H9 (cell line): ENCODE data around the gene GEMIN4. TPM values are rescaled to one million over a fixed set of nuclear protein-coding genes. Genes with fewer than 3 reads are reported as not detected.
"Not testable (repeated sequence)": the region's sequence is repeated elsewhere in the genome, so short reads cannot be mapped to it uniquely, and the experiment has no call there.

Source experiments
- DNase-seq: peaks from one replicate; pipeline ENCODE4 v3.0.0-alpha.2; 2017
- H2AFZ ChIP-seq: one replicate; pipeline ENCODE4 v1.6.1; 2013; ENCODE audit warnings: mild to moderate bottlenecking, low read length, control low read depth, moderate library complexity
- H2AK5ac ChIP-seq: 2 replicates; pipeline ENCODE4 v1.6.1; 2013; ENCODE audit warnings: low read length, control low read depth, mixed read lengths; ENCODE audit not compliant: insufficient read length
- H2BK120ac ChIP-seq: one replicate; pipeline ENCODE4 v1.6.1; 2013; ENCODE audit warnings: low read depth, mild to moderate bottlenecking, low read length, control low read depth, inconsistent platforms; ENCODE audit not compliant: poor library complexity, severe bottlenecking
- H2BK12ac ChIP-seq: 2 replicates; pipeline ENCODE4 v1.6.1; 2013; ENCODE audit warnings: low read length, control low read depth, mixed read lengths, low read depth; ENCODE audit not compliant: insufficient read length
- H2BK15ac ChIP-seq: 2 replicates; pipeline ENCODE4 v1.6.1; 2013; ENCODE audit warnings: low read depth, low read length, control low read depth
- H2BK20ac ChIP-seq: one replicate; pipeline ENCODE4 v1.6.1; 2013; ENCODE audit warnings: low read depth, mild to moderate bottlenecking, low read length, control low read depth, inconsistent platforms; ENCODE audit not compliant: poor library complexity, severe bottlenecking
- H2BK5ac ChIP-seq: 2 replicates; pipeline ENCODE4 v1.6.1; 2013; ENCODE audit warnings: low read length, control low read depth, mixed read lengths; ENCODE audit not compliant: insufficient read length
- H3K14ac ChIP-seq: 2 replicates; pipeline ENCODE4 v1.6.1; 2013; ENCODE audit warnings: low read length, control low read depth; ENCODE audit not compliant: insufficient read depth
- H3K18ac ChIP-seq: 2 replicates; pipeline ENCODE4 v1.6.1; 2013; ENCODE audit warnings: low read depth, mild to moderate bottlenecking, mixed read lengths, low read length, control low read depth; ENCODE audit not compliant: insufficient read length
- H3K23ac ChIP-seq: 2 replicates; pipeline ENCODE4 v1.6.1; 2013; ENCODE audit warnings: low read length, control low read depth, mixed read lengths, low read depth; ENCODE audit not compliant: insufficient read length
- H3K23me2 ChIP-seq: 2 replicates; pipeline ENCODE4 v1.6.1; 2013; ENCODE audit warnings: low read depth, mild to moderate bottlenecking, mixed read lengths, low read length, control low read depth; ENCODE audit not compliant: insufficient read length, poor library complexity, severe bottlenecking
- H3K27ac ChIP-seq: 2 replicates; pipeline ENCODE4 v1.5.1; 2013; ENCODE audit warnings: low read length, control low read depth, mixed read lengths, low read depth; ENCODE audit not compliant: insufficient read length
- H3K27me3 ChIP-seq: 2 replicates; pipeline ENCODE4 v1.6.1; 2013; ENCODE audit warnings: low read length, control low read depth, inconsistent platforms; ENCODE audit not compliant: insufficient read depth
- H3K4ac ChIP-seq: 2 replicates; pipeline ENCODE4 v1.6.1; 2013; ENCODE audit warnings: low read depth, mild to moderate bottlenecking, control low read depth, inconsistent platforms, low read length, moderate library complexity
- H3K4me1 ChIP-seq: 2 replicates; pipeline ENCODE4 v1.6.1; 2013; ENCODE audit warnings: low read length, control low read depth, inconsistent platforms; ENCODE audit not compliant: insufficient read depth
- H3K4me2 ChIP-seq: 2 replicates; pipeline ENCODE4 v1.6.1; 2013; ENCODE audit warnings: low read length, control low read depth, mixed read lengths; ENCODE audit not compliant: insufficient read length, insufficient read depth
- H3K56ac ChIP-seq: 2 replicates; pipeline ENCODE4 v1.6.1; 2013; ENCODE audit warnings: low read depth, mild to moderate bottlenecking, mixed read lengths, low read length, control low read depth; ENCODE audit not compliant: insufficient read length
- H3K79me1 ChIP-seq: 2 replicates; pipeline ENCODE4 v1.6.1; 2013; ENCODE audit warnings: low read depth, mild to moderate bottlenecking, moderate library complexity, low read length, control low read depth, inconsistent platforms; ENCODE audit not compliant: insufficient read depth, poor library complexity, severe bottlenecking
- H3K79me2 ChIP-seq: 2 replicates; pipeline ENCODE4 v1.6.1; 2013; ENCODE audit warnings: low read length, control low read depth, inconsistent platforms; ENCODE audit not compliant: insufficient read depth
- H3K9ac ChIP-seq: 2 replicates; pipeline ENCODE4 v1.6.1; 2013; ENCODE audit warnings: low read length, control low read depth, mixed read lengths; ENCODE audit not compliant: insufficient read length; ENCODE audit errors: extremely low read depth
- H3K9me3 ChIP-seq: one replicate; pipeline ENCODE4 v1.6.1; 2013; ENCODE audit warnings: low read depth, low read length, inconsistent platforms; ENCODE audit not compliant: control insufficient read depth
- H3T11ph ChIP-seq: one replicate; pipeline ENCODE4 v1.6.1; 2013; ENCODE audit warnings: mild to moderate bottlenecking, low read length, control low read depth, inconsistent platforms
- H4K20me1 ChIP-seq: one replicate; pipeline ENCODE4 v1.6.1; 2013; ENCODE audit not compliant: control insufficient read depth, insufficient read length, insufficient read depth
- H4K5ac ChIP-seq: 2 replicates; pipeline ENCODE4 v1.6.1; 2013; ENCODE audit warnings: low read depth, mild to moderate bottlenecking, mixed read lengths, low read length, control low read depth; ENCODE audit not compliant: insufficient read length
- H4K8ac ChIP-seq: replicated peaks from 2 replicates; pipeline ENCODE4 v1.6.1; 2013; ENCODE audit warnings: low read length, control low read depth, mixed read lengths, low read depth; ENCODE audit not compliant: insufficient read length
- H4K91ac ChIP-seq: 2 replicates; pipeline ENCODE4 v1.6.1; 2013; ENCODE audit warnings: low read depth, mild to moderate bottlenecking, moderate library complexity, mixed read lengths, low read length, control low read depth; ENCODE audit not compliant: insufficient read length
- H3K27ac Mint-ChIP-seq, 3 experiments: 2 replicates in 2 of 3; 3 replicates in 1 of 3; pipeline ENCODE4 v1.8.0; 2020 to 2021; ENCODE audit warnings: mixed read lengths in 3 of 3, mild to moderate bottlenecking in 1 of 3, moderate library complexity in 1 of 3
- H3K27me3 Mint-ChIP-seq: 2 replicates; pipeline ENCODE4 v1.8.0; 2021; ENCODE audit warnings: low read depth, mild to moderate bottlenecking, moderate library complexity, mixed read lengths
- H3K36me3 Mint-ChIP-seq, 3 experiments: 2 replicates in 2 of 3; 3 replicates in 1 of 3; pipeline ENCODE4 v1.8.0; 2020 to 2021; ENCODE audit warnings: low read depth in 3 of 3, mixed read lengths in 3 of 3; ENCODE audit not compliant: insufficient read depth in 1 of 3
- H3K4me1 Mint-ChIP-seq, 2 experiments: 2 replicates each; pipeline ENCODE4 v1.8.0; 2020; ENCODE audit warnings: mixed read lengths in 2 of 2
- H3K4me3 Mint-ChIP-seq, 2 experiments: 2 replicates in 1 of 2; 3 replicates in 1 of 2; pipeline ENCODE4 v1.8.0; 2020 to 2021; ENCODE audit warnings: mild to moderate bottlenecking in 2 of 2, mixed read lengths in 2 of 2, moderate library complexity in 1 of 2
- H3K9me3 Mint-ChIP-seq, 2 experiments: 2 replicates in 1 of 2; 3 replicates in 1 of 2; pipeline ENCODE4 v1.8.0; 2020; ENCODE audit warnings: mild to moderate bottlenecking in 2 of 2, mixed read lengths in 2 of 2, moderate library complexity in 1 of 2
- WGBS: extraction: QIAGEN DNeasy Blood & Tissue Kit; methylation state at CpG from one replicate; pipeline ENCODE4 v1.1.7; 2013; ENCODE audit warnings: missing lambda C conversion rate, low lambda C conversion rate, mixed read lengths; ENCODE audit not compliant: insufficient read length; ENCODE audit errors: extremely low coverage; 5-methylcytosine and 5-hydroxymethylcytosine counted together
- total RNA-seq: library from RNA; stranded (reverse); gene quantifications from 2 replicates; pipeline ENCODE4 v1.2.1, GENCODE V29; 2021

Gene GEMIN4
- total RNA-seq, 1 experiment from 2014 or later, result 56.8 TPM

DNA sequence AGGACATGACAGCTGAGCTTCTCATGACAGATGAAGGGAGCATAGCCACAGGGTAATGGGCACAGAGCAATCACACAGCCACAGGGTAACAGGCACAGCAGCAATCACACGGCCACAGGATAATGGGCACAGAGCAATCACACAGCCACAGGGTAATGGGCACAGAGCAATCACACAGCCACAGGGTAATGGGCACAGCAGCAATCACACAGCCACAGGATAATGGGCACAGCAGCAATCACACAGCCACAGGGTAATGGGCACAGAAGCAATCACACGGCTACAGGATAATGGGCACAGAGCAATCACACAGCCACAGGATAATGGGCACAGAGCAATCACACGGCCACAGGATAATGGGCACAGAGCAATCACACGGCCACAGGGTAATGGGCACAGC is 3.5 kb downstream of the GEMIN4 start:
- not testable (repeated sequence) for H3K14ac ChIP-seq, H3K23me2 ChIP-seq, H3K4me1 ChIP-seq, H3K4ac ChIP-seq, H3K27me3 ChIP-seq, H4K20me1 ChIP-seq, H2BK20ac ChIP-seq, H4K91ac ChIP-seq, H3T11ph ChIP-seq, H2BK12ac ChIP-seq, H2BK15ac ChIP-seq, H3K23ac ChIP-seq, H2BK120ac ChIP-seq, H3K79me1 ChIP-seq, H2AK5ac ChIP-seq, H2BK5ac ChIP-seq, H2AFZ ChIP-seq, H3K9ac ChIP-seq, DNase-seq, H3K4me3 Mint-ChIP-seq, H3K27ac ChIP-seq, H4K8ac ChIP-seq, H3K9me3 ChIP-seq, H3K18ac ChIP-seq, H3K56ac ChIP-seq, H3K79me2 ChIP-seq, H3K4me2 ChIP-seq, H3K27me3 Mint-ChIP-seq, H4K5ac ChIP-seq, H3K27ac Mint-ChIP-seq
- peaks cover 17 to 18% of the 10 kb centered on the region in 2 experiments for H3K4me1 Mint-ChIP-seq
- peaks cover 15 to 24% of the 10 kb centered on the region in 2 experiments for H3K9me3 Mint-ChIP-seq
- peaks cover 63 to 72% (median 67%) of the 10 kb centered on the region in 3 experiments for H3K36me3 Mint-ChIP-seq
- no CpG with 5 or more reads among the region's 4 CpGs for WGBS
